Measurements from ENCODE around the gene PCDH19. TPM values are rescaled to one million over a fixed set of nuclear protein-coding genes. Genes with fewer than 3 reads are reported as not detected.

PCDH19 gene
- total and polyA plus RNA-seq, 12 donors = 0.15 to 1.8 (median 0.63) TPM

GRCh38 chrX:100381619-100382018, 28.5 kb downstream of the PCDH19 start:
- H3K36me3 ChIP-seq = no peaks in the 10 kb centered on the region

GRCh38 chrX:100379388-100379986, 30.6 kb downstream of the PCDH19 start:
- no peaks in the 10 kb centered on the region for H3K36me3 ChIP-seq
- WGBS, 2 donors = 8 to 11% methylated on average over 7 of the region's 7 CpGs
- no peak overlapping the region for H3K4me3 ChIP-seq
- TF ChIP-seq CTCF (IDR thresholded peaks at IDR 0.05) = peak in 7 of 9 donors; percentile 39 to 55 (median 49)
- ATAC-seq = no peak
- DNase-seq = no peak
- no peaks in the 10 kb centered on the region for H3K9me3 ChIP-seq
- no peak overlapping the region for H3K27ac ChIP-seq
- H3K4me1 ChIP-seq = peaks cover 0 to 4% (median 0%) of the 10 kb centered on the region in 9 donors
- intact Hi-C loops (cut with DNase I) = no loop called here
- peaks cover 0 to 51% (median 0%) of the 10 kb centered on the region in 7 donors for H3K27me3 ChIP-seq

More at GRCh38 chrX:100381619-100382018, 28.5 kb downstream of the PCDH19 start:
- Histone ChIP-seq H3K4me3 (no peak overlapping the region), H3K27me3 (peaks cover 0 to 44% (median 0%) of the 10 kb centered on the region in 7 donors), H3K9me3 (no peaks in the 10 kb centered on the region), H3K4me1 (peaks cover 0 to 4% (median 0%) of the 10 kb centered on the region in 9 donors), H3K27ac (no peak overlapping the region)
- no peak for ATAC-seq
- WGBS, 2 donors = 78 to 87% methylated on average over 3 of the region's 3 CpGs
- TF ChIP-seq CTCF (IDR thresholded peaks at IDR 0.05) = no peak
- no peak for DNase-seq
- intact Hi-C loops (cut with DNase I) = loop anchor here in 1 of 10 donors (2.0 kb wide), 1 partner anchor 19 kb away; no protein-coding TSS in a partner anchor

GRCh38 chrX:100377826-100378225, 32.2 kb downstream of the PCDH19 start:
- DNase-seq (no peak), ATAC-seq (no peak)
- Histone ChIP-seq H3K36me3 (no peaks in the 10 kb centered on the region), H3K27me3 (peaks cover 0 to 49% (median 0%) of the 10 kb centered on the region in 7 donors), H3K4me3 (no peak overlapping the region), H3K9me3 (no peaks in the 10 kb centered on the region), H3K4me1 (peaks cover 0 to 4% (median 0%) of the 10 kb centered on the region in 9 donors), H3K27ac (no peak overlapping the region)
- intact Hi-C loops (cut with DNase I) = no loop called here
- TF ChIP-seq CTCF (IDR thresholded peaks at IDR 0.05) = no peak
- WGBS, 2 donors = 87 to 94% methylated on average over 5 of the region's 5 CpGs

- H3K4me3 ChIP-seq = no peak overlapping the region
- TF ChIP-seq CTCF (IDR thresholded peaks at IDR 0.05) = no peak
- intact Hi-C loops (cut with DNase I) = no loop called here
Measured at GRCh38 chrX:100376576-100376975, 33.5 kb downstream of the PCDH19 start.

More at GRCh38 chrX:100376576-100376975, 33.5 kb downstream of the PCDH19 start:
- no peak overlapping the region for H3K27ac ChIP-seq
- peaks cover 0 to 38% (median 0%) of the 10 kb centered on the region in 7 donors for H3K27me3 ChIP-seq
- H3K36me3 ChIP-seq = no peaks in the 10 kb centered on the region
- ATAC-seq = no peak
- H3K4me1 ChIP-seq = peaks cover 0 to 4% (median 0%) of the 10 kb centered on the region in 9 donors
- no peaks in the 10 kb centered on the region for H3K9me3 ChIP-seq
- DNase-seq = no peak
